GM15510 (cell line): ENCODE measurements around the gene PLRG1.

Experiments
- POLR2A ChIP-seq: IDR thresholded peaks from 3 replicates; pipeline ENCODE4 v1.6.1; 2011; ENCODE audit warnings: borderline replicate concordance; ENCODE audit not compliant: insufficient read length; ENCODE audit errors: extremely low read depth

The PLRG1 gene

DNA sequence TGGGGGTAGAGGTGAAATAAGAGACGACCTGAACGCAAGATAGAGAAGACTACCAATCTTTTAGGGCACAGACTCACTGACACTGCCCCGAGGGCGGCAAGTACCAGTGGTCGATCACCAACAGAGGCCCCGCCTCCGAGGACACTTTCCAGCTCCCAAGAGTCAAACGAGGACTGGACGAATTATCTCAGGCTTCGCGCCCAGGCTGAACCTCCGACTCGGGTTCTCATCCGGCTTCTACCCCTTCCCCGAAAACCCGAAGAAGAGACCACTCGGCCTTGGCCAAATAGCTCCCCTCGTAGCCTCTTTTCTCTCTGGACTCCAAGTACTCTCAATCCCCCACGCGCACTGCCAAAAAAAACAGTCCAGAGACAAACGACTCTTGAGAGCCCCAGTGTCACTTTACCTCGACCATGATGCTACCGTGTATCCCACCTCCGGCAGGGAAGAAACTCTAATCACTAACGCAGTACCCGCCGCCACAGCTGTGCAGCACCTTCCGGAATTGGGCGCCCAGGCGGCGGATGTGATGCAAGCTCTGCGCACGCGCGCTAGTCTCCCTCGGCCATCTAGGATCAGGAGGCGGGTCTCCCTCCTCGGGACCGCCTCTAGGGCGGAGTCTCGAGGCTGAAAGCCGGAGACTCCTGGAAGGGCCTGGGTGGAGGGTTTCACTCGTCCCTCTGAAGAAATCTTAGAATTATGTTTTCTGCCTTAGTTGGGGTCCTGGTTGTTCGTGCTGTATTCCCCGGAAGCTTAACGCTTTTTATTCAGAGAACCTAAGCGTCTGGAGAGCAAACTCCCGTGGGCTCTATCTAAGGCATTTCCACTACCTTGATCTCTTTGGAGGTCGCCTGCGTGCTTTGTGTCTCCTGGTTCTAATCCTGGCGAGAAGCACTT is at the start of gene PLRG1:
PLRG1 (minus strand) TSS at position 507 of the 897 bp plus-strand sequence; CDS start at position 415, 92 bp downstream.
- TF ChIP-seq POLR2A: peak; percentile 86

DNA sequence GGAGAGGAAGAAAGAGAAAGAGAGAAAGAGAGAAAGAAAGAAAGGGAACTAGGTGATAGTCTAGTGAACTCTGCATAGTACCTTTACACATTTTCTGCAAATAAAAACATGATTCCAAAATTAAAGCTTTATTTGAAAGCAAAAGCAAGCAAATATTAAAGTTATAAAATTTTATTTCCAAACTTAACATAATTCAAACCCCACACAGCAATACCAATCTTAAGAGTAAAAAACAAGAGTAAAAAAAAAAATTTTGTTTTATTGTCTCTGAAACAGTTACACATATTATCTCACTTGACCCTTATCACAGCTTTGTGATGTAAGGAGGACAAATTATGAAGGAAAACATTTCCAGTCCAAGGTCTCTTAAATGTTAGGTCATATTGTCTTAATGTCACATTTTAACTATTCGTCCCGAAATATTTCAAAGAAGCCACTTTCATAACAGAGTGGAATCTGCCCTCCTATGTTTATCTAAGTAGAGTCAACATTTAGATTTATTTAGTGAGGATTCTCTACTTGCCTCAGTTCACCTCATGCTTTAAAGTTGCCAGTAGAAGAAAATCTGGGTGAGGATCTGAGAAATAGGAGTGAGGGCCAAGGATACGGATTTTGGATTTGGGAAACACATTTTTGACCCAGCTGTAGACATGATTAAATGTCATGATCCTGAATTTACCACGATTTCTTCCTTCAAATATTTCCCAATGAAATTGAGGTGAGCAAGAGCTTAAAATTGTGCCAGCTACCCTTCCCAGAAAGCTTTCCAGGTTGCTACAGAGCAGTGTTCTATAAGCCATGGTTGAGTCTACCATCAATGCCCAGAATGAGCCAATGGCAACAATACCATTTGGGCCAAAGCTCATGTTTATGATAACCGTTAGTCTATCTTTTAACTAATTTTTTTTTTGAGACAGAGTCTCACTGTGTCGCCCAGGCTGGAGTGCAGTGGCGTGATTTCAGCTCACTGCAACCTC is 47.9 kb upstream of the PLRG1 start:
- no peak for TF ChIP-seq POLR2A

DNA sequence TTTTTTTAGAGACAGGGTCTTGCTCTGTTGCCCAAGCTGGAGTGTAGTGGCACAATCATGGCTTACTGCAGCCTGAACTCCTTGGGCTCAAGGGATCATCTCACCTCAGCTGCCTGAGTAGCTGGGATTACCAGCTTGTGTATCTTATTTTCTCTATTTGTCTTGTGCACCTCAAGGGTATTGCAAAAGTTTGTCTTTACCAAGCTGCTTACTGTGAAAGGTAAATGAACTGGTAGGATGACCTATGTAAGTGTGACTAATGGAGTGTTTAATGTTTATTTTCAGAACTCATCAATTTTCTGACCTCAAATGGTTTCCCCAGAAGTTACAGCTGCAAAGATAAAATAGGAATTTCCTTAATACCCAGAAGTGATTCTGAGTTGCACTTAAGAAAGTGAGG is 45.6 kb upstream of the PLRG1 start:
- TF ChIP-seq POLR2A: no peak

DNA sequence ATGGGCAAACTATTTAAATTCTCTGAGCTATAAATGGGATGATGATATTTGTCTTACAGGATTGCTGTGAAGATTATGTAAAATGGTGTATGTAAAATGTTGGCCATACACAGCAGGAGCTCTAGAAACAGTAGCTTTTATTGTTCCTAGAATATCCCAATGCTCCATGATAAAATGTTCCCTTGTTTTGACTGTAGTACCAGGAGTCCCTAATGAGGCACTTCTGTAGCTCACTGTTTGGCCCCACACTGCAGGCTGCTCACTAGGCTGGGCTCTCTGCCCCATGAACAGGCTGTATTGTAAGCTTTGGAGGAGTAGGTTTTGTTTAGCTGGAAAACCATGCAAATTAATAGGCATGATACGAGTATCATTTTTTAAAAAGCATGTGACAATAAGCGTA is 43.7 kb upstream of the PLRG1 start:
- no peak for TF ChIP-seq POLR2A

DNA sequence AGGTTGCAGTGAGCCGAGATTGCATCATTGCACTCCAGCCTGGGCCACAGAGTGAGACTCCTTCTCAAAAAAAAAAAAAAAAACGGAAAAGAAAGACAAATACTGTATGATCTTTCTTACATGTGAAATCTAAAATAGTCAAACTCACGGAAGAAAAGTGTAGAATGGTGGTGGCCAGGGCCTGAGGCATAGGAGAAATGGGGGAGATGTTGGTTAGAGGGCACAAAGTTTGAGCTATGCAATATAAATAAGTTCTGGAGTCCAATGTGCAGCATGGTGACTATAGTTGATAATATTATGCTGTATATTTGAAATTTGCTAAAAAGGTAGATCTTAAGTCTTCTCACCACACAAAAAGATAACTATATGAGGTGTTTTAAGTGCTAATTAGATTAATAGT is 41.7 kb upstream of the PLRG1 start:
- no peak for TF ChIP-seq POLR2A

DNA sequence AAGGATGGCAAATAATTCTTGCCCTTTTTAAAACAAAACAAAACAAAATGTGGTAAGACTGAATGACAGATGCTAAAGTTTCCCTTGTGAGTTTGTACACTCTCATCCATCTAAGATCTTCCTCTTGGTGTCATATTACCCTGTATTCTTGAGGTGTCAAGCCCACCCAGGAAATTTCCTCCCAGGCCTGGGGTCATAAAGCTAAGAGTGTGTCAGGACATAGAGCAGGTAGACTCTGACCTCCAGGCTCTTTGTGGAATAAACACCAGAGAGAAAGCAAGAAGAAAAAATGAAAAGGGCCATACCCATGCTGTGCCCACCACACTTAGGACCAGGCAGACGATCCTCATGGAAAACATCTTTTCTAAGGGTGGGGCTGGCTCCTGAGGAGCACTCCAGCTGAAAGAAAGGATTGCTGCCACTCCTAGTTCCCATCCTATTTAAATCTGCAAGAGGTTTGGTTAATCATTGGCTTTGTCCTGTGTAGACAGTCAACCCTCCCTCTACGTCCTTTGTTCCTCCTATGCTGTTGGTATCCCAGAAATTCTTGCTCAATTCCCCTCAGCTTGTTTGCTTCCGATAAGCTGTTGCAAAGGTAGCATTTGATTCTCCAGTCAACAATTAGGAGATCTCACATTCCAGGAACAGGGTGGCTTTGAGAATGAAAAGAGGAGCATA is 40.3 kb upstream of the PLRG1 start, which contains the start of gene FGA:
FGA (minus strand) TSS at position 414 of the 678 bp plus-strand sequence; CDS start at position 359, 55 bp downstream.
- no peak for TF ChIP-seq POLR2A

DNA sequence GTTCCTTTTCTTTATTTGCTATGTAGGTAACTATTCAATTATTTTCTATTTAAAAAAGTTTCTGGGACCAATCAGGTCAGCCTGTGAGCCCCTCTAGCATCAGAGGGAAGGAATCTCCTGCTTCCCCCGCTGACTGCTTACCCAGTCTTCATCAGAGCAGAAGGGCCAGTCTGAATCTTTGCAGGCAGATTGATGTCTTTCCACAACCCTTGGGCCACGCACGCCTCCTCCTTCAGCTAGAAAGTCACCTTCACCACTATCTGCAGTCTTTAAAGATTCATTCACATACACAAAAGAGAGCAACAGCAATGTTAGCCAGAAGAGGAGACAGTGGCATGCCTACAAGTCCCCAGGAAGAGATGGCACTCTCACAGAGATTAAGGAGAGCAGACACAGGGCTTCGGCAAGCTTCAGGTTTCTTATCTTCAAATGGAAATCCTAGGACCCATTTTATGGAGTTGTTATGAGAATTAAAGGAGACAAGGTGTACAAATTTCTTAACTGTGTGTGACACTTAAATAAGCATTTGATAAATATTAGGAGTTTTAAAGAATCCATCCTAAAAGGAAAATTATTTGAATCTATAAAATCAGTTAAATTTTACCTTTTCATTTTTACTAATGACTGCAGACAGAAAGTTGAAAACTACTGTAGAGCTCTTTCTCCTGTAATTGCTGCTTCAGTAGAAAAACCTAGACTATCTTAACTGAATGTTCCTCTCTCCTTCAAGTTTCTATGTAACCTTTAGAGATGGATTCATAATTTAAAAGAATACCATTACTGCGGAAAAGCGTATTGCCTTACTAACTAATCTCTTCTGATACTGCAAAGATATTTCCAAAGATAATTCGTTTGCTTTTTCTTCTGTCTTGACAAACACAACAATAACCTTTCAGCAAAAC is 39.3 kb upstream of the PLRG1 start:
- TF ChIP-seq POLR2A: no peak

DNA sequence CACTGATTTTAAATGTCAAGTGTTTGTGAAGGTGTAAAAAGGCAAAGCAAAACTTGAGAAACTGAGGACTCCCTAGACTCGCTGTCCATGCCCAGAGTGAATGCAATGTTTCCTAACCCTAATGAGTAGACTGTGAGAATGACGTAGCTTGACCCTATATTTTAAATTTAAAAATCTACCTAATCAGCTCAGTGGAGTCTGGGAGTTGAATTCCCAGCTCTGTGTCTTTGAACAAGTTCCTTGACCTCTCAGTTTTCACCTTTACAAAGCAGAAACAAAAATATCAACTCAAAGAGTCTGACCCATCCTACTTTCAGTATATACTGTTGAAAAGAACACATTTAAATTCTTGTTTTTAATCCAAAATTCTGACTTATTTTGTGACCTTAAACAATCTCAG is 38.0 kb upstream of the PLRG1 start:
- TF ChIP-seq POLR2A: no peak

DNA sequence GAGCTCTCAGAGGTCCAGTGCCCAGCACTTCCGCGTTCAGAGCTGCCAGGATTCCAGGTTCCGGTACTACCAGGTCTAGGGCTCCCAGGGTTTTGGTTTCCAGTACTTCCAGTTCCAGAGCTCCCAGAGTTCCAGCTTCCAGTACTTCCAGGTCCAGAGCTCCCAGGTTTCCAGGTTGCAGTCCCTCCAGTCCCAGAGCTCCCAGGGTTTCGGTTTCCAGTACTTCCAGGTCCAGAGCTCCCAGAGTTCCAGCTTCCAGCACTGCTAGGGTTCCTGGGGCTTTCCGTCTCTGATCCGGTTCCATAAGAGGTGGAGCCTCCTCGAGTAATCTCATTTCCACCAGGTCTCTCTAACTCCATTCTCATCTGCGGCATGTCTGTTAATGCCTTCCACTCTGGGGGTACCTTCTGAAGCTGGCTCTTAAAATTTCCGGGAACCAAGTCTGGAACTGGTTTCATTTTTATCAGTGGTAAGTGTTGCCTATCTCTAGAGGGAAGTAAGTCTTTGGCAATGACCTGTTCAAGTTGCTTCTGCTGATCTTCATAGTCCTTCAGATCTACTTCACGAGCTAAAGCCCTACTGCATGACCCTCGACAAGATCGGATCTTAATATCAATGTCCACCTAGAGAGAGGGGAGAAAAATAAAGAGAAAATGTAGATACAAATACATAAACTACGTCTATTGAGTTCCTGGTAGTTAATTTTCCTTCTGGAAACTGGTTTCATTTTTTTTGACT is 36.3 kb upstream of the PLRG1 start:
- TF ChIP-seq POLR2A: no peak

DNA sequence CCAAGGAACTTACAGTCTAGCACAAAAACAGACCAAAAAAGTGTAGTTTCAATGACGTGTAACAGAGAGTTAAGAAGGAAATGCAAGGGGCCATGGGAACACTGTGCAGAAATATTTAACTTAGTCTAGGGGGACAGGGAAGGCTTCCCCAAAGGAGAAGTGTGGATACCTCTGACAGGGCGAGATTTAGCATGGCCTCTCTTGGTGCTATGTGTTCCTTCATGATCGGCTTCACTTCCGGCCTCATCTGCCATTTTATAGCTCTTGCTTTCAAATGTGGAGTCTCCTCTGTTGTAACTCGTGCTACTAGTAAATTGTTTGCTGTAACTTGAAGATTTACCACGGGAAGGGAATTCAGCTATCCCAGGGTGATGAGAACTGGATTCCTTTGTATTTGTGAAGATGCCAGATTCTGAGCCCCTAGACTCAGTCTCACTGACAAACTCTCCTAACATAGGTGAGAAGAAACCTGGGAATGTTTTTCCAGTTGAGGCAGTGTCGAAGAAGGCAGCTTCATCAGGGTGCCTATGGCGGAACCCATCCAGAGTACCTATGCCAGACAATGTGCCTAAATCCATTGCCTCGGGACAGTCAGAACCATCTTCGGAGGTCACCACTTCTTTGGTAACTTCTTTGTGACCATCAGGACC is 35.3 kb upstream of the PLRG1 start:
- TF ChIP-seq POLR2A: no peak

DNA sequence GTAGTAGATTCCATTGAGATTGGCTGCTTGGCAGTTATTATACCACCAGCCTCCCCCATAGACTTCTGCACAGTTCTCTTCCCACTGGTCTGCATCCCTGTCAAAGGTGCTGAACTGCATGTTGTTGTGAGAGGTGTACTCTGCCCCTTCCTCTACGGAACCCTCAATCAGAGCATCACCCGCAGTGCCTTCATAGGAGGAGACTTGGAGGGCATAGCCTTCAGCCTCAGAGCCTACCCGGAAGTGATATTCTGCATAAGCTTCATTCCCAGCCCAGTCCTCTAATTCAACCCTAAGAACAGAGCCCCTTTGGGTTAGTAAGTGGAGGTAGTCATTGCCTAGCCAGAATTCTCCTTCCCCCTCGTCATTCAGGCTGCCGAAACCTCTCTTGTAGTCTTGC is 34.1 kb upstream of the PLRG1 start:
- no peak for TF ChIP-seq POLR2A

DNA sequence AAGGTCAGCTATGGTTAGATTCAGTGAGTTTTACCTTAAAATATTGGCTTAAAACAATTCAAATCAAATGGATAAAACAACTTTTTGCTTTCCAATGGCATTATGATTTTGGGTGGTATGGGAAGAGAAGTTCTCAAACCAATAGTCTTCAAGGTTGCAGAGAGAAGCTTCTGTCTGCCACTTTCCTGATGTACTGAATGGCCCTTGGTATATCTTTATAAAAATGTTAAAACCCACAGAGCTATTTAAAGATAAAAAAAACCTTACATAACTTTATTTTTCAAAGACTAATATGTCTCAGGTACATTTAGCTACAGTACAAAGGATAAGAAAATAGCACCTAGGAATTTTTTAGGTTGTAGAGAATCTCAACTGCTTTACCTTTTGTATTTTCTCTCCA is 33.5 kb upstream of the PLRG1 start:
- TF ChIP-seq POLR2A: no peak
